Stimulated activated CD4-positive, alpha-beta T cell treated with anti-CD3 and anti-CD28 coated beads, Interleukin-1b, Interleukin-23, amount 100 ng/mL, for 1 hour (primary cell): ENCODE results near the gene RPL37A.

ENCODE experiments used
- DNase-seq, 2 donors: peaks; one replicate each; pipeline ENCODE4 v3.0.0-alpha.2; 2020; ENCODE audit warnings: low read depth in 2 of 2

Gene RPL37A

DNA sequence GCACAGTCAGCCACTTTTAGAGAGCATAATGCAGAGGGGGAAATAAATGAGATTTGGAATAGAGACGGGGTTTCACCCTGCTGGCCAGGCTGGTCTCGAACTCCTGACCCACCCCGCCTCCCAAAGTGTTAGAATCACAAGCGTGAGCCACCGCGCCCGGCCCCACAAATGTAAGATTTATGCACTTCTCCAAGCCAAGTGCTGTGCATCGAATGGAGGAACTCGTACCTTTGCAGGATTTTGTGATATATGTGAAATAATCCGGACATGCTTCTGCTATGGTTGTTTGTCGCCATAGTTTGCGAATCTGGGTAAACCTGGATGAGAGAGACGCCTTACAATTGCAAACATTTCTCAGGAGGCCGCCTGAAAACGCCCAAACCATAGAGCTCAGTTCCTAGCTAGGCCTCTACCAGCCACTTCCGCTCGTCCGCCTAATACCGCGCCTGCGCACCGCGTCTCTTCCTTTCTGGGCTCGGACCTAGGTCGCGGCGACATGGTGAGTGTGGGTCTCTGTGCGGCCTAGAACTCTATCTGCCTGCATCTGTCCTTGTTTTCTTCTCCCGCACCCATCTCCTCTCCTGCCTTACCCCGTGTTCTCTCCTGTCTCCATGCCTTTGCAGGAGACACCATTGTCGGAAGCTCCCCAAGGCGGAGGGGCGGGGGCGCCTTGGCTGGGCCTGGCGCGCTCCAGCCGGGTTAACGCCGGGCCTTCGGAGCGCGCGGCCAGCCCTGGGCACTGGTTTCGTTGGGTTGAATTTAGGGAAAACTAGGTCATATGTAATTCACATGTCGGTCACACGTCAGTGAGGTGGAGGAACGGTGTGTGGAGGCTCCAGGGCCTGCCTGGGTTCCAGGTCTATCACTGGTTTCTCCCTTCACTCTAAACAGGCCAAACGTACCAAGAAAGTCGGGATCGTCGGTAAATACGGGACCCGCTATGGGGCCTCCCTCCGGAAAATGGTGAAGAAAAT is at the start of gene RPL37A:
Gene RPL37A, plus strand, starts transcription at position 466 of the 974 bp plus-strand sequence. Its CDS starts 31 bp downstream, at position 497.
- peak; percentile 70 for DNase-seq

- DNase-seq, result no peak
Observed at GRCh38 chr2:216450346-216450745, 48.3 kb upstream of the RPL37A start.

DNA sequence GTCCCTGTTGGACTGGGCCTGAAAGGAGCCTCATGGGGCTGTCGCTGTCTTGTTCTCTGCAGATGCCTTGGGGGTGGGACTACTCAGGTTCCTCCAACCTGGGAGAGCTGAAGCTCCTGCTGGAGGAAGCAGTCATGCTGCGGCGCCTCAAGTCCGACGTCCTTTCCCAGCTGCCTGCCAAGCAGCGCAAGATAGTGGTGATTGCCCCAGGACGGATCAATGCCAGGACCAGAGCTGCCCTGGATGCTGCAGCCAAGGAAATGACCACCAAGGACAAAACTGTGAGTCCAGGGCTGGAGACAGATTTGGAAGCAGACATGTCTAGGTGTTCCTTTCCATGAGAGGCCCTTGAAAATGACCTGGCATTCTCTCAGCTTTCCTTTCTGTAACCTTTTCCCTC is 47.9 kb upstream of the RPL37A start:
- no peak for DNase-seq

GRCh38 chr2:216453955-216454614 is 44.6 kb upstream of the RPL37A start:
- no peak for DNase-seq

DNA sequence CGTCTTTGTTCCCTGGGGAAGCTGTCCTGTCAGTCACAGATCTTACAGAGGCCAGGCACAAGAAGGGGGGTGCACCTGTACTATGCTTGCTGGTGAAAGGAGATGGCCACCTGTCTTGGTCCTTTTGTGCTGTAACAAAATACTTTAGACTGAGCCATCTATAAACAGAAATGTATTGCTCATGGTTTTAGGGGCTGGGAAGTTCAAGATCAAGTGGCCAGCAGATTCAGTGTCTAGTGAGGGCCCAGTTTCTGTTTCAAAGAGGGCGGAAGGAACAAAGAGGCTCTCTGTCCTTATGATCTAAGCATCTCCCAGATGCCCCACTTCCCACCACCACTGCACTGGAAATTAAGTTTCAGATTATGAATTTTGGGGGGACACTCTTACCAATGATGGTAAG is 35.5 kb upstream of the RPL37A start:
- no peak for DNase-seq

DNA sequence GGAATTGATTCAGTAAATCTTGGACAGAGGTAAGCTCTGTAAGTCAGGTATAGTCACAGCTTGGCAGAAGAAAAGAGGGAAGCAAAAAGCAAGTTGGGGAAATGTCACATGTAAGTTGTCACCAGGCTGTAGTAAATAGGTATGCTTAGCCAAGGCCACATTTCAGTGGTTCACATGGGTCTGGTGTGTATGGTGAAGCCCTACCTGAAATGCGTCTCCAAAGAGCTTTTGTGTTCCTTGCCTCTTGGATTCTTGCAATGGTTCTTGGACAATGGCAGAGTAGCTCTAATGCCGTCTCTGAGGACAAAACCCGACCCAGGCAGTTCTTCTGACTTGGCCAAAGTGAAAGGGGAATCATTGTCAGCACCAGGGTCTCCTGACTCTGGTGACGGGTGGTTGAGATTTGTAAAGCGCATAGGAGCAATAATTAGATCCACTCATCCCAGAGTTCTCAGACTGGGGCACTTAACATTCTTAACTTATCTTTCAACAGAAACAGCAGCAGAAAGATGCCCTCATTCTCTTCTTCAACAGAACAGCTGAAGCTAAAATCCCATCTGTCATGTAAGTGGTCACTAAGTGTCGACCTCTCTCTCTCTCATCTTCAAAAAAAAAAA is 34.4 kb upstream of the RPL37A start:
- DNase-seq, result no peak

GRCh38 chr2:216465579-216466195 is 33.0 kb upstream of the RPL37A start:
- no peak for DNase-seq

GRCh38 chr2:216467845-216468244 is 30.8 kb upstream of the RPL37A start:
- no peak for DNase-seq

GRCh38 chr2:216469661-216470060 is 29.0 kb upstream of the RPL37A start:
- no peak for DNase-seq

DNA sequence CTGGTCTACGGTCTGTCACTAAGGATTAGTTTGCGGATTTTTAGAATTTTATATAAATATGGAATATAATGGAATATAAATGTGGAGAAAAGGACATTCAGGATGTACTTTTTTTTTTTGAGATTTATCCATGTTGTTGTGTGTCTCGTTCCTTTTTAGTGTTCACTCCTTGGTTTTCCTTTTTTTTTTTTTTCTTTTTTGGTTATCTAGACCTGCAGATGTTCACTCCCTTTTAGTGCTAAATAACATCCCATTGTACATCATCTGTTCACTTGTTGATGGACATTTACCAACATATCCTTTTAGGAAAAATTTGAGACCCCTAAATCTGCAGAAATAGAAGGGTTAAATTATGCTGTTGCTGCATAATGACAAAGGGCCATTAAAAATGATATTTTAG is 25.5 kb upstream of the RPL37A start:
- no peak for DNase-seq

GRCh38 chr2:216474925-216475670 is 23.5 kb upstream of the RPL37A start:
- no peak for DNase-seq

GRCh38 chr2:216475767-216476166 is 22.9 kb upstream of the RPL37A start:
- DNase-seq, result no peak

GRCh38 chr2:216477283-216478035 is 21.2 kb upstream of the RPL37A start:
- no peak for DNase-seq

GRCh38 chr2:216478151-216478550 is 20.5 kb upstream of the RPL37A start:
- no peak for DNase-seq

GRCh38 chr2:216478791-216479190 is 19.9 kb upstream of the RPL37A start:
- no peak for DNase-seq

GRCh38 chr2:216480221-216480620 is 18.4 kb upstream of the RPL37A start:
- no peak for DNase-seq

GRCh38 chr2:216482640-216483039 is 16.0 kb upstream of the RPL37A start:
- no peak for DNase-seq

DNA sequence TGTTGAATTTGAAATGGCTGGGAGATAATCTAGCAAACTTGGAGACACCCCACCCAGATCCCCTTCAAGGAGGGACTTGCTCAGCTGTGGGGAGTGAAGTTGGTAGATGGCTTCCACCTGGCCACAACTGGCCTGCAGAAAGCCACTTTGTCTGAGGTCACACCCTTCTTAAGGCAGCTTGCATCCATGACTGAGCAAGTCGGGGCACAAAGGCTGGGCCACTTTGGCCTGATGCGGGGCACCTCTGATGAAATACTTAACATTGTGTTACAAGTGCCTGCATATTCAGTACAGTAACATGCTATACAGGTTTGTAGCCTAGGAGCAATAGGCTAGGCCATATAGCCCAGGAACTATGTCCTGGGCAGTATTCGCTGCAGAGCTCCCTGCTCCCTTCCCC is 13.4 kb upstream of the RPL37A start:
- DNase-seq, result no peak

- DNase-seq, result no peak
Observed at GRCh38 chr2:216485745-216486144, 12.9 kb upstream of the RPL37A start.

- no peak for DNase-seq
Observed at GRCh38 chr2:216486271-216486670, 12.4 kb upstream of the RPL37A start.

- no peak for DNase-seq
Observed at GRCh38 chr2:216486708-216487107, 11.9 kb upstream of the RPL37A start.
